T-helper 2 cell treated with Interferon-gamma antibody and Interleukin-4, amounts not matched to agents 100 ng/mL and 5 ng/mL, for 36 hours (primary cell): ENCODE results near the gene S100A1. TPM values are rescaled to one million over a fixed set of nuclear protein-coding genes. Genes with fewer than 3 reads are reported as not detected.
"Not testable (repeated sequence)": the region's sequence is repeated elsewhere in the genome, so short reads cannot be mapped to it uniquely, and the experiment has no call there.

ENCODE experiments used
- intact Hi-C: fragments of 100-400 bp; cut with micrococcal nuclease; formaldehyde crosslinking; loops from one replicate; pipeline ENCODE4 v1.15.1; 2023
- total RNA-seq: library from RNA; stranded (reverse); gene quantifications from 2 replicates; pipeline ENCODE4 v1.2.3, GENCODE V29; 2022

The S100A1 gene
- total RNA-seq, 1 donor from 2014 or later = not detected

GRCh38 chr1:153629343-153629665, 1.1 kb downstream of the S100A1 start:
- intact Hi-C loops = no loop called here

- intact Hi-C loops = no loop called here
Measured at GRCh38 chr1:153629971-153630370, 1.7 kb downstream of the S100A1 start.

GRCh38 chr1:153630384-153630783, 2.1 kb downstream of the S100A1 start:
- intact Hi-C loops = no loop called here

- intact Hi-C loops = no loop called here
Measured at GRCh38 chr1:153631047-153632022, 3.1 kb downstream of the S100A1 start.

- intact Hi-C loops = loop anchor here (1.0 kb wide), 1 partner anchor 98 kb away; the partner anchor contains the start of gene S100A6
Measured at GRCh38 chr1:153633161-153633753, 5.0 kb downstream of the S100A1 start.

GRCh38 chr1:153633754-153634665, 5.8 kb downstream of the S100A1 start, which contains the start of gene CHTOP:
Gene CHTOP (plus strand): TSS chr1:153634066. CDS start chr1:153636589, 2,523 bp downstream.
- intact Hi-C loops = loop anchor here (1.0 to 2.0 kb wide), 4 partner anchors 24 to 99 kb away; partner anchors contain the start of genes INTS3, S100A6 and SNAPIN

GRCh38 chr1:153635872-153636271, 7.6 kb downstream of the S100A1 start:
- intact Hi-C loops = loop anchor here (2.0 kb wide), 1 partner anchor 93 kb away; the partner anchor contains the start of gene INTS3

- intact Hi-C loops = no loop called here
Measured at GRCh38 chr1:153636312-153636711, 8.1 kb downstream of the S100A1 start.

- intact Hi-C loops = no loop called here
Measured at GRCh38 chr1:153638261-153638660, 10.0 kb downstream of the S100A1 start.

- intact Hi-C loops = no loop called here
Measured at GRCh38 chr1:153639280-153639679, 11.0 kb downstream of the S100A1 start.

GRCh38 chr1:153640213-153640612, 12.0 kb downstream of the S100A1 start:
- intact Hi-C loops = not testable (repeated sequence)

GRCh38 chr1:153640861-153641260, 12.6 kb downstream of the S100A1 start:
- intact Hi-C loops = no loop called here

GRCh38 chr1:153642161-153642560, 13.9 kb downstream of the S100A1 start:
- intact Hi-C loops = no loop called here

GRCh38 chr1:153643100-153643499, 14.9 kb downstream of the S100A1 start:
- intact Hi-C loops = no loop called here

- intact Hi-C loops = no loop called here
Measured at GRCh38 chr1:153643816-153644215, 15.6 kb downstream of the S100A1 start.

GRCh38 chr1:153646672-153647345, 18.6 kb downstream of the S100A1 start:
- intact Hi-C loops = no loop called here

GRCh38 chr1:153647346-153647714, 19.1 kb downstream of the S100A1 start:
- intact Hi-C loops = no loop called here

GRCh38 chr1:153648000-153648643, 19.9 kb downstream of the S100A1 start:
- intact Hi-C loops = no loop called here

- intact Hi-C loops = no loop called here
Measured at GRCh38 chr1:153649137-153649862, 21.1 kb downstream of the S100A1 start.

GRCh38 chr1:153649863-153650235, 21.6 kb downstream of the S100A1 start:
- intact Hi-C loops = no loop called here
